GM19240 (cell line): ENCODE results near the gene LRP3.
"Not testable (repeated sequence)": the region's sequence is repeated elsewhere in the genome, so short reads cannot be mapped to it uniquely, and the experiment has no call there.

Experiments
- DNase-seq: peaks from one replicate; pipeline ENCODE4 v3.0.0; 2011; ENCODE audit warnings: low spot score; ENCODE audit not compliant: insufficient read length

The LRP3 gene

GRCh38 chr19:33193865-33194362, at the start of gene LRP3:
LRP3 (plus strand) TSS chr19:33194330; CDS start chr19:33194786, 456 bp downstream.
- peak; percentile 0 for DNase-seq

- no peak for DNase-seq
Observed at GRCh38 chr19:33146209-33146608, 47.9 kb upstream of the LRP3 start.

- DNase-seq = no peak
Observed at GRCh38 chr19:33147538-33147937, 46.6 kb upstream of the LRP3 start.

- DNase-seq = no peak
Observed at GRCh38 chr19:33150852-33151518, 43.1 kb upstream of the LRP3 start.

GRCh38 chr19:33152176-33152575, 42.0 kb upstream of the LRP3 start:
- DNase-seq = no peak

GRCh38 chr19:33152625-33153024, 41.5 kb upstream of the LRP3 start:
- DNase-seq = not testable (repeated sequence)

- DNase-seq = not testable (repeated sequence)
Observed at GRCh38 chr19:33154313-33154712, 39.8 kb upstream of the LRP3 start.

- no peak for DNase-seq
Observed at GRCh38 chr19:33156334-33156733, 37.8 kb upstream of the LRP3 start.

GRCh38 chr19:33157906-33158305, 36.2 kb upstream of the LRP3 start:
- no peak for DNase-seq

GRCh38 chr19:33158365-33158764, 35.8 kb upstream of the LRP3 start:
- no peak for DNase-seq

- DNase-seq = no peak
Observed at GRCh38 chr19:33159149-33159548, 35.0 kb upstream of the LRP3 start.

- DNase-seq = no peak
Observed at GRCh38 chr19:33159893-33160292, 34.2 kb upstream of the LRP3 start.

GRCh38 chr19:33161201-33161600, 32.9 kb upstream of the LRP3 start:
- DNase-seq = no peak

GRCh38 chr19:33163481-33163880, 30.6 kb upstream of the LRP3 start:
- no peak for DNase-seq

GRCh38 chr19:33166037-33166436, 28.1 kb upstream of the LRP3 start:
- DNase-seq = not testable (repeated sequence)

GRCh38 chr19:33167438-33167837, 26.7 kb upstream of the LRP3 start:
- DNase-seq = no peak

GRCh38 chr19:33168528-33168927, 25.6 kb upstream of the LRP3 start:
- DNase-seq = no peak

- DNase-seq = no peak
Observed at GRCh38 chr19:33171222-33171795, 22.8 kb upstream of the LRP3 start.

GRCh38 chr19:33171916-33172359, 22.2 kb upstream of the LRP3 start:
- DNase-seq = no peak

- DNase-seq = no peak
Observed at GRCh38 chr19:33174186-33174585, 19.9 kb upstream of the LRP3 start.

GRCh38 chr19:33175156-33175782, 18.9 kb upstream of the LRP3 start:
- DNase-seq = no peak

- DNase-seq = no peak
Observed at GRCh38 chr19:33175886-33176669, 18.1 kb upstream of the LRP3 start.
